Astrocyte of the spinal cord (primary cell): ENCODE data around the gene GRB14.
"Not testable (repeated sequence)": the region's sequence is repeated elsewhere in the genome, so short reads cannot be mapped to it uniquely, and the experiment has no call there.

Experiments used
- DNase-seq: peaks from one replicate; pipeline ENCODE4 v3.0.0; 2011; ENCODE audit warnings: low read depth, low spot score
- H3K4me3 ChIP-seq: 2 replicates; pipeline ENCODE4 v1.5.1; 2011; ENCODE audit warnings: low read depth, mild to moderate bottlenecking, low read length, moderate library complexity
- in situ Hi-C: cut with HindIII; loops from 2 replicates; pipeline ENCODE4 v1.10.0; 2017; ENCODE audit warnings: low sequenced_read_pairs
- TF ChIP-seq, protein P1 (sequence below): IDR thresholded peaks from 2 replicates; pipeline ENCODE4 v1.5.1; 2012; ENCODE audit warnings: low read depth, mild to moderate bottlenecking, low read length, inconsistent platforms

Gene GRB14

DNA sequence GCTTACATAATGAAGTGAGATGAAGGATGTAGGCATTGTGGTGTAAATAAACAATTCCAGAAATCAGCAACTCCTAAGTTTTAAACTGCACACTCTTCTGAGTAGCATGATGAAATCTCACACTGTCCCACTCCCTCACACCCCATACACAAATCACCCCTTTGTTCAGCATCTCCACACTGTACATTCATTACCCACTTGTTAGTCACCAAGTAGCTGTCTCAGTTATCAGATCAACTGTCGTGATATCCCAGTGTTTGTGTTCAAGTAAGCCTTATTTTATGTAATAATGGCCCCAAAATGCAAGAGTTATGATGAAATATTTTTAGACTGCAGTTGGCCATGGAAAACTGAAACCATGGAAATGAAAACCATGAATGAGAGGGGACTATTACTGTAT is 135.7 kb downstream of the GRB14 start:
- TF ChIP-seq, protein P1, sequence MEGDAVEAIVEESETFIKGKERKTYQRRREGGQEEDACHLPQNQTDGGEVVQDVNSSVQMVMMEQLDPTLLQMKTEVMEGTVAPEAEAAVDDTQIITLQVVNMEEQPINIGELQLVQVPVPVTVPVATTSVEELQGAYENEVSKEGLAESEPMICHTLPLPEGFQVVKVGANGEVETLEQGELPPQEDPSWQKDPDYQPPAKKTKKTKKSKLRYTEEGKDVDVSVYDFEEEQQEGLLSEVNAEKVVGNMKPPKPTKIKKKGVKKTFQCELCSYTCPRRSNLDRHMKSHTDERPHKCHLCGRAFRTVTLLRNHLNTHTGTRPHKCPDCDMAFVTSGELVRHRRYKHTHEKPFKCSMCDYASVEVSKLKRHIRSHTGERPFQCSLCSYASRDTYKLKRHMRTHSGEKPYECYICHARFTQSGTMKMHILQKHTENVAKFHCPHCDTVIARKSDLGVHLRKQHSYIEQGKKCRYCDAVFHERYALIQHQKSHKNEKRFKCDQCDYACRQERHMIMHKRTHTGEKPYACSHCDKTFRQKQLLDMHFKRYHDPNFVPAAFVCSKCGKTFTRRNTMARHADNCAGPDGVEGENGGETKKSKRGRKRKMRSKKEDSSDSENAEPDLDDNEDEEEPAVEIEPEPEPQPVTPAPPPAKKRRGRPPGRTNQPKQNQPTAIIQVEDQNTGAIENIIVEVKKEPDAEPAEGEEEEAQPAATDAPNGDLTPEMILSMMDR, result no peak
- no peak for DNase-seq
- in situ Hi-C loops, result no loop called here

DNA sequence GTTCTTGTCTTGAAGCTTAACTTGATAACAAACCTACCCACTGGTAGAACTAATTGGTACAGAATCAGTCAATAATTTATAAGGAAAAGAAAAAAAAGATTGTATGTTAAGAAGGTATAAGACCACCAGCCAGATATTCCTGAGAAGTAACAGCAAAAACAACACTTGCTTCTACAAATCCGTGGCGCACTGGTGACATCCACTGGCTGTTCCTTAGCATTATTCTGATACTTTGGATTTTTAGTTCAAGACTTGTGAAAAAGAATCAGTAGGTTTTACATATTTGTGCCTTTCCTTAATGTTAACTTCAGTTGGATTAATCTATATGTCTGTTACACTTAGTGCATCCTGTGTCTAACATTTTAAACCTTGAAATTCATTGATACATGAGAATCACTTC is 141.8 kb downstream of the GRB14 start:
- TF ChIP-seq, protein P1, result peak; percentile 54
- H3K4me3 ChIP-seq, result no peak overlapping the region
- peak; percentile 60 for DNase-seq
- in situ Hi-C loops, result no loop called here

More for the DNA sequence above, 135.7 kb downstream of the GRB14 start:
- H3K4me3 ChIP-seq, result no peak overlapping the region

DNA sequence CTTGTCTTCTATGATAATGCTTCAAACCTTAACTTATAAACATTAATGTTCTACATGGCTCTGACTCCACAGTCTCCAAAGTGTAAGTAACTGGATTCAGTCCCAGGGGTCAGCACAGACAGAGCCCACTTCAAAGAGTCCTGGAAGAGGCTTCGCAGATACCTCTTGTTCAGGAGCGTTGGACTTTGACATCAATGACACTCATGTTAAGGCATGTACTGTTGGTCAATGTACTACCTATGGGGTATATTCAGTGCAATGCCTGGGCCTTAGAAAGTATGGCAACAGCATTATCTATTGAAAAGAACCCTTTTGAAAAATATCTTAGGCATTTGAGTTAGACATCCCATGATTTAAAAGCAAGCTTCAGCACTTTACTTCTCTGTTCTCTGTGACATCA is 143.1 kb downstream of the GRB14 start:
- TF ChIP-seq, protein P1, result no peak
- in situ Hi-C loops, result no loop called here
- H3K4me3 ChIP-seq, result no peak overlapping the region
- no peak for DNase-seq

DNA sequence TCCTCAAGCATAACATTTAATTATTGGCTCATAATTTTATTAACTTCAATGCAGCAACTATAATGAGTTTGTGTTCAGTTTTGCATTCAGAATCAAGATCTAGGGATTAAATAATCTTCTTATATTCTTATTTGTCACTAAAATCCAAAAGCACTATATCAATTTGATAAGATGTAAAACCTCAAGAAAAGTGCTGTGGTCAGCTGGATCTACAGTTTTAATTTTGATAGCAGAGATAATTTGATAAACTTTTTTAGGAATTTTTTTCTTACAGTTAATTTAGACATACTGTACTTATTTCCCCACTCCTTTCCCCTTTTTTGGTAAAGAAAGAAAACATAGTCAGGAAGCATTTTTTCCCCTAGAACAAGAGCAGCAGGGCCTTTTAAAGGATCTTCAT is 146.4 kb downstream of the GRB14 start:
- in situ Hi-C loops, result no loop called here
- TF ChIP-seq, protein P1, result no peak
- no peak overlapping the region for H3K4me3 ChIP-seq
- no peak for DNase-seq

DNA sequence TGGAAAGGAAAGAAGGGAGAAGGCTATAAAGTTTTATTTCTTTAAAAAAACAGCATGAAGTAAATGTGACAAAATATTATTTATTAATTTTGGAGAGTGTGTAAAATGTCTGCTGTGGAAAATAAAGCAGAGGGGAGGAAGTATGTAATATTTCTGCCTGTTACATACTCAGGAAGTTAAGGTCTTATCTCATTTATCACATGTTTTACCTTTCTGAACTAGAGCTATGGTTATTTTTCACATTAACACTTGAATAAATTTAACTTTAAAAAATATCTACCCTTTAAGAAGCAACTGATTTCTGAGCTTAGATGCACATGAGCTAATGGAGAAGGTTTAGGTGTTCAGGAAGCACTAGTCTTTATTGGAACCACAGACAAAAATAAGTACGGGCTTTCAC is 148.3 kb downstream of the GRB14 start:
- TF ChIP-seq, protein P1, result no peak
- no peak overlapping the region for H3K4me3 ChIP-seq
- DNase-seq, result no peak
- in situ Hi-C loops, result no loop called here

DNA sequence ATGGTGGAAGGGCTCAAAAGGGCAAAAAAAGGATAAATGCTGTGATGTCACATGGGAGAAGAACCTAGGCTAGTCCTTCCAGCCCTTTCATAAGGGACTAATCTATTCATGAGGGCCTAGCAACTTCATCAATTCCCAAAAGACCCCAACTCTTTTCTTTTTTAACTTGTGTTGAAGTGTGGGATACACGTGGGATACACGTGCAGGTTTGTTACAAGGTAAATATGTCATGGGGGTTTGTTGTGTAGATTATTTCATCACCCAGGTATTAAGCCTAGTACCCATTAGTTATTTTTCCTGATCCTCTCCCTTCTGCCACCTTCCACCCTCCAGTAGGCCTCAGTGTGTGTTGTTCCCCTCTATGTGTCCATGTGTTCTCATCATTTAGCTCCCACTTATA is 156.2 kb downstream of the GRB14 start:
- DNase-seq, in situ Hi-C loops, H3K4me3 ChIP-seq: not testable (repeated sequence)

DNA sequence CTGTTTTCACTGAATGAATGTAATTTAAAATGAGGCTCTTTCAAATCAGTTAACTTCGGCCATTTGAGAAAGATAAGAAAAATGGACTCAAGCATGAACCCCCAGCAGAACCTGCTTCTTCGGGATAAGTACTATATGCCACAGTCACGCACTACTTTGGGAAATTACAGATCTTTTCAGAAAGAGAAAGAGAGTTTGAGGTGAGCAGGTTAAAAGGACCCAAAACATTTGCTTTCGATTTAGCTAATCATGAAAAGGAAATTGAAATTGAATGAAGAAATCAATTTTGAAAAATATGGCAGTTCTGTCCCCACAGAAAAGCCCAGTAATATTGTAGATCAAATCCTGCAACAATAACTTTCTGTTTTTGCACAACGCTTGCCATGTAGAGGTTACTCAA is 156.9 kb downstream of the GRB14 start:
- no peak for DNase-seq
- TF ChIP-seq, protein P1, result no peak
- in situ Hi-C loops, result no loop called here
- H3K4me3 ChIP-seq, result no peak overlapping the region
